GM21360 (cell line): Measurements from ENCODE around the gene LHFPL6.

Experiments
- ATAC-seq: cut with Tn5 transposase; IDR thresholded peaks from one replicate; pipeline ENCODE4 v1.9.1; 2021; ENCODE audit warnings: mild to moderate bottlenecking, moderate library complexity; ENCODE audit not compliant: unreplicated experiment

LHFPL6 gene

DNA sequence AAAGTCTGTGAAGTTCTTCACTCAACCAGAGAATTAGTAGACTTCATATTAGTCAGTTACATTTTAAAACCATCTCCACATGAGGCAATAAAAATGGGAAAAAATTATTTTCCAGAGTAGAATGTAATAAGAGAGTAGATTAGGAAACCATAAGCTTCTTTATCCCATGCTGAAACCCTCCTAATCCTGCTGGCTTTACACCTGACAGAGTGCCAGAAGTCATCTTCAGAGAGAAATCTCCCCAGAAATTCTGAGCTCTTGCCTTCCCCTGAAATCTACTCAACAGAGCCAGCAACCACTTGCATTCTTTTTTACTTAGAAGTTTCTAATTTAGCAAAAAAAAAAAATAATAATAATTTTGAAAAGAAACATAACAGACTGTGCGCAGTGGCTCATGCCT, 284.8 kb downstream of the LHFPL6 start:
- no peak for ATAC-seq

DNA sequence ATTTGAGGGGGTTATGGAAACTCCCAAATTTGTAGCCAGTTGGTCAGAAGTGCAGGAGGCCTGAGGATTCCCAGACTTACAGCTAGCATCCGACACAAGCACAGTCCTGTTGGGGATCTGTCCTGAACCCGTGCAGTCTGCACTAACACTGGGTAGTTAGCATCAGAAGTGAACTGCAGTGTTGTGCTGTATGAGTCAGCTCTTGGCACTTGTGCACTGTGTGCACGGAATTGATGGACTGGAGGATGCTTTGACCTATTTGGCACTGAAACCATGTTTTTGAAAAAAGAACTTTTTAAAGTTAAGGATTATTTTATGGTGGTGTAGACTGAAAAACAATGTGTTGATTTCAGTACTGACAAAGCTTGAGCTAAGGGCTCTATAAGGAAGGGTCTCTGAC, 285.7 kb downstream of the LHFPL6 start:
- no peak for ATAC-seq

GRCh38 chr13:39315796-39316195, 287.2 kb downstream of the LHFPL6 start:
- ATAC-seq: no peak

- ATAC-seq: no peak
Observed at GRCh38 chr13:39313721-39314120, 289.3 kb downstream of the LHFPL6 start.

DNA sequence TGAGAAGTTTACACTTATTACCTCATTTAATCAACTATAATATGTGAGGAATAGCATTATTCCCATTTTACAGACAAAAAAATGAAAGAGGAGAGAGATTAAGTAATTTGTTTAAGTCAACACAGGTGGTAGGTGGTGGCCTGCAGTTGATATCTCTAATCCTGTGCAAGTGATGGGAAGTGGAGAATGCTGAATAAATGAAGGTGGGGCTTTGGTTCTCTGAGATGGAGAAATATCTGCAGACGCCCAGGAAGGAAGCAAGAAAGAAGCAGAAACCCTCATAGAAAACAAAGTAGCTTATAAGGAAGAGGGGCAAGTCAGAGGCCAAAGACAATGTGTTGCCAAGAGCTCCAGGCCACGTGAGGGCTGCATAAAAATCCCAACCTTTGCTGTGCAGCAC, 290.4 kb downstream of the LHFPL6 start:
- ATAC-seq: no peak

DNA sequence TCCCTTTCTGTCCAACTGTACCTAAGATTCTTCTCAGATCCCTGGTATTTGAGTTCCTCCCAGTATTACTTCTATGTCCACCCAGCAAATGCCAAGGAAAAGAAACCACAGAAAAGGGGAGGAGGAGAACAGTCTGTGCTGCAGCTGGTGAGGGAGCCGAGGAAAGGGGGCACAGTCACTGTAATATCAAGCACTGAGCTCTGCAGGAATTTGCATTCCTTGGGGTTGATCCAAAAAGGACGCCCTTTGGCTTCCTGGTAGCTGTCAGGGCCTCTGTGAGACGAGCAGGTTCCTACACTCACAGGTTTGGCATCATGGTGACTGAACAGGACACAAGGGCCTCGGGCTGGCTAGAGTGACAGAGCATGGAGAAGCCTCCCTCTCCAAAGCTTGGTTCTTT, 291.4 kb downstream of the LHFPL6 start:
- no peak for ATAC-seq

- no peak for ATAC-seq
Observed at GRCh38 chr13:39310961-39311360, 292.0 kb downstream of the LHFPL6 start.

GRCh38 chr13:39306639-39307589, 296.1 kb downstream of the LHFPL6 start:
- peak; percentile 96 for ATAC-seq

DNA sequence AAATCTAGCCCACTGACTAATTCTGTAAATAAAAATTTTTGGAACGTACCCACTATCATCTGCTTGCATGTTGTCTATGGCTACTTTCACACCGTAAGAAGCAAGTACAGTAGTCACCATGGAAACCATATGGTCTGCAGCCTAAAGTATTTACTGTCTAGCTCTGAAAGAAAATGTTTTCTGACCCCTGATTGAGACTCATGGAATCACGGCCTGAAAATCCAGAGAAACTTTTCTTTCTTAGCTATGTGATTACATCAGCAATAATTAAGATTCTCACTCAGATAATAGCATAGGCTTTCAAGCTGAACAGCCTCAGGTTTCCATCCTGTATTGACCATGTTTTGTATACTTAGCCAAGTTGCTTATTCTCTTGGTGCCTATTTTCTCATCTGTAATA, 300.2 kb downstream of the LHFPL6 start:
- no peak for ATAC-seq

DNA sequence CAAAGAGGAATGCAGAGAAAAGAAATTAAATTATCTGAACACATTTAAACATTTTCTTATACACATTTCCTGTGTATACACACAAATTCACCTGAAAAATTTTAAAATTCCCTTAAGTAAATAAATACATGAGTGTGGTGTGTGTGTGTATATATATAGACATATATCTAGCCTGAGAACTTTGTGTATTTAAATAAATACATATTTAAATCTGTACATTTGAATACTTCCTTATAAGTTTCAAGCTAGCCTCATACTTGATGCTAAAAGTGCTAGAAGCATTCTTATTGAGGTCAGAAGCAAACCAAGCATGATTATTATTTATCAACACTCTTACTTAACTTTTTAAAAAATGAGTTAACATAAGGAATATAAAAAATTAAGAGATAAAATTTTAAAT, 304.0 kb downstream of the LHFPL6 start:
- ATAC-seq: no peak

GRCh38 chr13:39297664-39298171, 305.3 kb downstream of the LHFPL6 start:
- no peak for ATAC-seq

DNA sequence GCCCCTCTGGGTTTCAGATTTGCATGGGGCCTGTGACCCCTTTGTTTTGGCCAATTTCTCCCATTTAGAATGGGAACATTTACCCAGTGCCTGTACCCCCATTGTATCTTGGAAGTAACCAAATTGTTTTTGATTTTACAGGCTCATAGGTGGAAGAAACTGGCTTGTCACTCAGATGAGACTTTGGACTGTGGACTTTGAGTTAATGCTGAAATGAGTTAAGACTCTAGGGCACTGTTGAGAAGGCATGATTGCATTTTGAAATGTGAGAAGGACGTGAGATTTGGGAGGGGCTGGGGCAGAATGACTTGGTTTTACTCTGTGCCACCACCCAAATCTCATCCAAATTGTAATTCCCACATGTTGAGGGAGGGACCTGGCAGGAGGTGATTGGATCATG, 306.0 kb downstream of the LHFPL6 start:
- no peak for ATAC-seq

GRCh38 chr13:39296193-39296592, 306.8 kb downstream of the LHFPL6 start:
- no peak for ATAC-seq
